Thoracic aorta (tissue), 2 donors: ENCODE results near the gene EFNA2. TPM values are rescaled to one million over a fixed set of nuclear protein-coding genes. Genes with fewer than 3 reads are reported as not detected.
A peak's percentile ranks its signal among the peaks of the same experiment; 100 is the strongest.

Source experiments
- ATAC-seq: fragments of 150-250 bp; one replicate; pipeline ENCODE4 v1.8.0; 2017; ENCODE audit warnings: low read depth; ENCODE audit not compliant: insufficient number of reproducible peaks, low FRiP score
- DNase-seq: peaks from one replicate; pipeline ENCODE4 v3.0.0-alpha.2; 2020; ENCODE audit warnings: low spot score
- H3K27ac ChIP-seq, 2 donors: fragments of 200-600 bp; sonication (generic); 1 replicate in 1 of 2; 2 replicates in 1 of 2; pipeline ENCODE4 v1.5.1; 2016; ENCODE audit warnings: mild to moderate bottlenecking in 2 of 2, moderate library complexity in 2 of 2
- H3K27me3 ChIP-seq: fragments of 200-600 bp; sonication (generic); replicated peaks from 2 replicates; pipeline ENCODE4 v1.6.0; 2016; ENCODE audit warnings: mild to moderate bottlenecking; ENCODE audit not compliant: insufficient read depth
- H3K36me3 ChIP-seq: fragments of 200-600 bp; sonication (generic); one replicate; pipeline ENCODE4 v1.5.1; 2016
- H3K4me1 ChIP-seq, 2 donors: fragments of 200-600 bp; sonication (generic); 1 replicate in 1 of 2; 2 replicates in 1 of 2; pipeline versions ENCODE4 v1.5.1 to v1.6.0; 2016; ENCODE audit warnings: low read depth in 2 of 2, mild to moderate bottlenecking in 1 of 2; ENCODE audit not compliant: control insufficient read depth in 1 of 2
- H3K4me3 ChIP-seq: fragments of 200-600 bp; sonication (generic); 2 replicates; pipeline ENCODE4 v1.5.1; 2016; ENCODE audit warnings: mild to moderate bottlenecking
- H3K9me3 ChIP-seq: fragments of 200-600 bp; sonication (generic); 2 replicates; pipeline ENCODE4 v1.5.1; 2016
- CTCF ChIP-seq: fragments of 200-600 bp; sonication (generic); IDR thresholded peaks from one replicate; pipeline ENCODE4 v1.5.1; 2019; ENCODE audit warnings: antibody characterized with exemption
- total RNA-seq, 2 donors: library from RNA; depleted of rRNA; stranded (reverse); fragments of >200 nt; gene quantifications; one replicate each; pipeline versions ENCODE4 v1.1.0 to v1.2.3, GENCODE V29; 2016

Gene EFNA2
- total RNA-seq, 2 donors from 2014 or later, result not detected

GRCh38 chr19:1269065-1269477 lies 16.6 kb upstream of the EFNA2 start, which contains the start of gene CIRBP:
TSS of gene CIRBP (plus strand) at chr19:1269332. CDS start at chr19:1270934, 1,602 bp downstream.
- no peak for TF ChIP-seq CTCF
- Histone ChIP-seq H3K4me3 (peak within 1 kb of the TSS; percentile 84), H3K36me3 (peaks cover 29% of the 10 kb centered on the region), H3K27me3 (no peaks in the 10 kb centered on the region), H3K4me1 (peaks cover 52 to 85% of the 10 kb centered on the region in 2 donors), H3K9me3 (no peaks in the 10 kb centered on the region), H3K27ac (peak within 1 kb of the TSS; percentile 97 to 99)
- ATAC-seq (peak; percentile 40), DNase-seq (peak; percentile 100)

DNA sequence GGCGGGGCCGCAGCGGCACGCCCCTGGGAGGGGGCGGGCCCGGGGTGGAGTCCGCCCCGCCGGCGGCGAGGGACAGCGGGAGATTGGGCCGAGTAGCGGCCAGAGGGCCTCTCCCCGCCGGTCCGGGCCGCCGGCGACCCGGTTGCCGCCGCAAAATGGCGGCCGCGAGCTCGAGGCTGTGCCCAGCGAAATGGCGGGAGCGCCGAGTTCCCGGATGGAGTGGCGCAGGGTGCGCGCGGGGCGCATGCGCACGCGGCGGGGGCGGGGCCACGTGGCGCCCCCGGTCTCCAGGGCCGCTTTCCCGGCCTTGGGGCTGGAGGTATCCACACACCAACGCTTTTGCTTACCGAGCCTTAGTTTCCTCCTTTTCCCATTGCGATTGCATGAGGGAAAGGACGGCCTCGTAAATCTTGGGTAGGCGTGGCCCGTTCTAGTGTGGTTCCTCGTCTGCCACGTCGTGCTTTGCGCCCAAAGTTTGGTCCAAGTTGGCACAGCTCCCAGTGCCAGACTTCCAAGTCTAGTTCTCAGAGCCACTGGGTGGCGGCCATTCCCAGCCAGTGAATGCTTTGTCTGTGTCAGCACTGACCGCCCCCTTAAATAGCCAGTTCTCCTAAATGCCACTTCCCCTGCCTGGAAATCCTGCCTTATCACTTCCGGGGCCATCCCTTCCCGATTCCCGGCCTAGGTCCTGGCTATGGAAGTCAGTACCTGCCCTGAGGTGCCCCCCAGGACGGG lies 16.0 kb upstream of the EFNA2 start:
- Histone ChIP-seq H3K36me3 (peaks cover 35% of the 10 kb centered on the region), H3K27ac (peak overlapping the region; percentile 97 to 99), H3K27me3 (no peaks in the 10 kb centered on the region), H3K4me1 (peaks cover 56 to 89% of the 10 kb centered on the region in 2 donors), H3K9me3 (no peaks in the 10 kb centered on the region), H3K4me3 (peak overlapping the region; percentile 84)
- ATAC-seq (peak; percentile 38), DNase-seq (peak; percentile 87)
- TF ChIP-seq CTCF, result no peak

GRCh38 chr19:1270213-1270853 lies 15.3 kb upstream of the EFNA2 start:
- H3K27me3 ChIP-seq, result no peaks in the 10 kb centered on the region
- H3K4me3 ChIP-seq, result peak overlapping the region; percentile 84
- peaks cover 38% of the 10 kb centered on the region for H3K36me3 ChIP-seq
- peaks cover 58 to 87% of the 10 kb centered on the region in 2 donors for H3K4me1 ChIP-seq
- no peak for TF ChIP-seq CTCF
- no peaks in the 10 kb centered on the region for H3K9me3 ChIP-seq
- ATAC-seq (no peak), DNase-seq (no peak)
- peak overlapping the region; percentile 97 to 99 for H3K27ac ChIP-seq

DNA sequence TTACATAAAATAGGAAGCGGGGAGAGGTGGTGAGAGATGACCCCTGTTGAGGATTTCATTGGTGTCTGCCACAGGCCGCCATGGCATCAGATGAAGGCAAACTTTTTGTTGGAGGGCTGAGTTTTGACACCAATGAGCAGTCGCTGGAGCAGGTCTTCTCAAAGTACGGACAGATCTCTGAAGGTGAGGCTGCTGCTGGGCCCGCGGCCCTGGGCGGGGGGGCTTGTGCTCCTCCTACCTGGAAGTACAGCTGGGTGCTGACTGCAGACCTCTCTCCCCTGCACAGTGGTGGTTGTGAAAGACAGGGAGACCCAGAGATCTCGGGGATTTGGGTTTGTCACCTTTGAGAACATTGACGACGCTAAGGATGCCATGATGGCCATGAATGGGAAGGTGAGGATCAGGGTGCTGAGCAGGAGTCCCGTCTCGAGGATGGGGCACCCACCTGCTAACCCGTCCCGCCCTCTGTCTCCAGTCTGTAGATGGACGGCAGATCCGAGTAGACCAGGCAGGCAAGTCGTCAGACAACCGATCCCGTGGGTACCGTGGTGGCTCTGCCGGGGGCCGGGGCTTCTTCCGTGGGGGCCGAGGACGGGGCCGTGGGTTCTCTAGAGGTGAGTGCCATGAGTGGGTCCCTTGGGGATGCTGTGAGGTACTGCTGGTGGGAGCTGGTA lies 14.7 kb upstream of the EFNA2 start:
- ATAC-seq, result no peak
- Histone ChIP-seq H3K4me3 (peak overlapping the region; percentile 84), H3K36me3 (peaks cover 38% of the 10 kb centered on the region), H3K9me3 (no peaks in the 10 kb centered on the region), H3K27ac (peak overlapping the region; percentile 97 to 99), H3K27me3 (no peaks in the 10 kb centered on the region), H3K4me1 (peaks cover 54 to 83% of the 10 kb centered on the region in 2 donors)
- no peak for DNase-seq
- no peak for TF ChIP-seq CTCF
